GM19324 (cell line): ENCODE measurements around the gene GON7.
"Not testable (repeated sequence)": the region's sequence is repeated elsewhere in the genome, so short reads cannot be mapped to it uniquely, and the experiment has no call there.

Source experiments
- ATAC-seq: cut with Tn5 transposase; IDR thresholded peaks from one replicate; pipeline ENCODE4 v1.9.1; 2021; ENCODE audit warnings: mild to moderate bottlenecking, moderate library complexity; ENCODE audit not compliant: unreplicated experiment, low FRiP score

GON7 gene

GRCh38 chr14:93201155-93201704, 5.6 kb downstream of the GON7 start:
- ATAC-seq = no peak

- no peak for ATAC-seq
These were observed 6.3 kb downstream of the GON7 start for GRCh38 chr14:93200553-93200952.

- no peak for ATAC-seq
These were observed 7.8 kb downstream of the GON7 start for GRCh38 chr14:93199031-93199430.

DNA sequence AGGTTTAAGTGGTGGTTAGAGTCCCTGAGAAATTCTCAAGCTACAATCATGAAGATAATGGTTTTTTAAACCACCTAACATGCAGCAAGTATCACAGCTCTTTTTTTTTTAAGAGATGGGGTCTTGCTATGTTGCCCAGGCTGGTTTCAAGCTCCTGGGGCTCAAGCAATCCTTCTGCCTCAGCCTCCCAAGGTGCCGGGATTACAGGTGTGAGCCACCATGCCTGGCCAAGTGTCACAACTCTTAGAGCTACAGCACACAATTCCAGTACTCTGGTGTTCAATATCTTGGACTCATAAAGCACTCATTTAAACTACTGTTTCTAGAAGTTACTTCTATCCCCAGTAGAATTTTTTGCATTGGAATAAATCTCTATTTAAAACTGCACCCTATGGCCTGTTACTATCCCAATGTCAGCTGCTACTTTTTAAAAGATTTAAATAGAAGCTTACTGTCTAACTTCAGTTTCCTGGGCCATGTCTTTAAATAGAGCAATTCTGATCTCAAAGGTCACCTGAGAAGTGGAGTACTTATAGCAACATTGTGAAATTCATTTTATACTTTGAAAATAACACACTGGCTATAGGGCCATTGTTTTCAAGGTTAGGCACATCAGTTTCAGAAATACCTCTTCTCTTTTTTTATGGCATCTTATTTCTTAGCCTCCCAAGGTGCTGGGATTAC, 11.4 kb downstream of the GON7 start:
- no peak for ATAC-seq

DNA sequence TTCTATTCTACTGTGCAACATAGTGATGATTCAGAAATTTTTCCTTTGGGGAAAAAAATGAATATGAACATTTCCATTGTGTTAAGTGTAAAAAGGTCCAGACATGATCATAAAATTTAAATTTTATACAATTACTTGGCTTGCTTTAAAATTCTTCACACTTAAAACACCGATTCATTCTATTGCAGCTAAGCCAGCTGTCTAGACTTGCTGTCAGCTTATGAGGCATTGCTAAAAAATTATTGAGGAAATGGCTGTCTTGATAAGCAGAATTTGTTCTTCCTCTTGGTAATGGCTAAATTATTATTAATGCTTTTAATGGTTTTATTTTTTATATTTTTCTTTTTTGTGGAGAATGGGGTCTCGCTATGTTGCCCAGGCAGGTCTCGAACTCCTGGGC, 19.9 kb downstream of the GON7 start:
- ATAC-seq = no peak

DNA sequence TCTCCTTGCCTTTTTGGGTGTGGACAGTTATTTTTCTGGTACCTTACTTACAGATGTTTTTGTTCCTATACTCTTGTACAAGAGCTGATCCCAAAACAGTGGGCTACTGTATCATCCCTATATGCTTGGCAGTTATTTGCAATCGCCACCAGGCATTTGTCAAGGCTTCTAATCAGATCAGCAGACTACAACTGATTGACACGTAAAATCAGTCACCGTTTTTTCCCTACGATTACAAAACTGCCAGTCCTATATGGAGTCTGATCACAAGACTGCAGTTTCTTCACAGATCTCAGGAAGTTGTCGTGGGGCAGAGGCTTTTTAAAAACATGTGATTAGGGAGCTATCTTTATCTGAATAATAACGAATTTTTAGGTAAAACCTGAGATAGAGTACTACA, 20.4 kb downstream of the GON7 start:
- ATAC-seq = no peak

DNA sequence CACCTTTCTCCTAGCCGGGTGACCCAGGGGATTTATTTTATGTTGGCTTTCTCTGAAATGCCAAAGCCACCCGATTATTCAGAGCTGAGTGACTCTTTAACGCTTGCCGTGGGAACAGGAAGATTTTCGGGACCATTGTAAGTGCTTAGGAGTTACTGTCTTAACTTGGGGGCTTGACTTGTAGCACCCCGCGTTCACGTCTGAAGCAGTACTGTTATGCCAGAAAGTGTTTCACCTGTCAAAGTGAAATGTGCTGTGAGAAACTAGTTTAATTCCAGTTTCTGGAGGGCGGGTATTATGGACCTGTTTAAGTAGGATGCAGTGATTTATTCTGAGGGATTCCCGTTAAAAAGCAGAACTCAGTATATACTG, 21.5 kb downstream of the GON7 start:
- no peak for ATAC-seq

- ATAC-seq = peak; percentile 90
These were observed 22.2 kb downstream of the GON7 start, which contains the start of the genes LYSET and MOAP1 for GRCh38 chr14:93184391-93185348. LYSET (plus strand) TSS chr14:93185317; CDS start chr14:93185406, 89 bp downstream. MOAP1 (minus strand) TSS chr14:93184897; CDS start chr14:93184242, 655 bp downstream.

DNA sequence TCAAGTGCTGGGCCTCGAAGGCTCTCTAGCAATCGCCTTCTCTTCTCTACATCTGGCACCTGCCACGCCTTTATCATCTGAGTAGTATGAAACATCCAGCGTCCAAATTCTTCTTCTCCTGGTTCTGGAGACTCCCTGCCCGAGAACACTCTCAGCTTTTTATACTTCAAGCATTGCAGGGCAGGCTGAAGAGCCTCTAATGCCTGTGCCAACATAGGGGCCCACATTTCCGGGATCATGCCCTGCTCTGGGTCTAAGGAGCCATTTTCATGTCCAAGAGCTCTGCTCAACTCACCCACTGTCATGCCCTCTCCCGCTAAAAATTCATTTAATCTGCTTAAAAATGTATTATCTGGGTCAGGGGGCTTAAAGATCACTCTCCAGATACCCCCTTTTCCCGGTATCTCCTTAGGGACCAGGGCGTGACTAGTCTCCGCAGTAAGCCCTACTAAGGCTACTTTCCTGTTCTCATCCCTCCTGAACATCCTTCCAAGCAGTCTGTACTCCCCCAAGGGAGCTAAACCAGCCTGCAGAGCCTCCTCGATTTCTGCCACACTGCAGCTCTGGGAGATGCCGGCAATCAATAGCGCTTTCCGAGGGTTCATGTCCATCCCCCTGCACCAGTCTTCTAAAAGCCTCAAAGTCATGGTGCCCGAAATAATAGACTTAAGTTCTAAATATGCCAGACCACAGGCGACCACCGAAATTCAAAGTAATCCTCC, 23.1 kb downstream of the GON7 start:
- no peak for ATAC-seq

GRCh38 chr14:93175492-93175891, 31.4 kb downstream of the GON7 start:
- ATAC-seq = no peak

GRCh38 chr14:93174731-93175130, 32.1 kb downstream of the GON7 start:
- ATAC-seq = not testable (repeated sequence)

GRCh38 chr14:93173943-93174395, 32.9 kb downstream of the GON7 start:
- no peak for ATAC-seq

GRCh38 chr14:93171376-93171775, 35.5 kb downstream of the GON7 start:
- ATAC-seq = no peak

GRCh38 chr14:93170141-93170540, 36.7 kb downstream of the GON7 start:
- not testable (repeated sequence) for ATAC-seq

GRCh38 chr14:93169619-93170018, 37.2 kb downstream of the GON7 start:
- not testable (repeated sequence) for ATAC-seq

DNA sequence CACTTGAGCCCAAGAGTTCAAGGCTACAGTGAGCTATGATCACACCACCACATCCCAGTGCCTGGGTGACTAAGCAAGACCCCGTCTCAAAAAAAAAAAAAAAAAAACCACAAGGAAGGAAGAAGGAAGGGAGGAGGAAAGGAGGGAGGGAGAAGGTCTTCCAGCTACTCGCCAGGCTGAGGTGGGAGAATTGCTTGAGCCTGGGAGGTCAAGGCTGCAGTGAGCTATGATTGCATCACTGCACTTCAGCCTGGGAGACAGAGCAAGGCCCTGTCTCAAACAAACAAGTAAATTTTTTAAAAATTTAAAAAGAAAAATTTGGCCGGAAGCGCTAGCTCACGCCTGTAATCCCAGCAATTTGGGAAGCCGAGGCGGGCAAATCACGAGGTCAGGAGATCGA, 38.3 kb downstream of the GON7 start:
- not testable (repeated sequence) for ATAC-seq

DNA sequence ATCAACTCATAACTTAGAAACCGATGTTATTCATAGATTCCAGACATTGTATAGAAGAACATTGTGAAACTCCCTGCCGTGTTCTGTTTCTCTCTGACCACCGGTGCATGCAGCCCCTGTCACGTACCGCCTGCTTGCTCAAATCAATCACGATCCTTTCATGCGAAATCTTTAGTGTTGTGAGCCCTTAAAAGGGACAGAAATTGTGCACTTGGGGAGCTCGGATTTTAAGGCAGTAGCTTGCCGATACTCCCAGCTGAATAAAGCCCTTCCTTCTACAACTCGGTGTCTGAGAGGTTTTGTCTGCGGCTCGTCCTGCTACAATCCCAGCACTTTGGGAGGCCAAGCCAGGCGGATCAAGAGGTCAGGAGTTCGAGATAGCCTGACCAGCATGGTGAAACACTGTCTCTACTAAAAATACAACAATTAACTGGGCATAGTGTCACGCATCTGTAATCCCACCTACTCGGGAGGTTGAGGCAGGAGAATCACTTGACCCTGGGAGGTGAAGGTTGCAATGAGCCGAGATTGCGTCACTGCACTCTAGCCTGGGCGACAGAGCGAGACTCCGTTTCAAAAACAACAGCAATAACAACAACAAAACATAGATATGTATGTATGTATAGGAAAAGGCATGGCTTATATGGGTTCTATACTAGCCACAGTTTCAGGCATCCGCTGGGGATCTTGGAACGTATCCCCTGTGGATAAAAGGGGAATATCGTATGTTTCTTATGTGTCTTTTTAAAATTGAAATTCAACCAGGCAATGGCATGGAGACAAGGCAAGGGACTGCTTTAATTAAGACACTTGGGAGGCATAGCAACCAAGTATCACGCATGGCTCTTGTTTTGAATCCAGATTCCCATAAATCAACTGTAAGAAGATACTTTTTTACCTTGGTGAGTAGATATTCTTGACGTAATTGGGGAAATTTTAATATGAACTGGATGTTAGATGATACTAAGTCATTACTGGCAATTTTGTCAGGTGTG, 41.3 kb downstream of the GON7 start:
- ATAC-seq = not testable (repeated sequence)

DNA sequence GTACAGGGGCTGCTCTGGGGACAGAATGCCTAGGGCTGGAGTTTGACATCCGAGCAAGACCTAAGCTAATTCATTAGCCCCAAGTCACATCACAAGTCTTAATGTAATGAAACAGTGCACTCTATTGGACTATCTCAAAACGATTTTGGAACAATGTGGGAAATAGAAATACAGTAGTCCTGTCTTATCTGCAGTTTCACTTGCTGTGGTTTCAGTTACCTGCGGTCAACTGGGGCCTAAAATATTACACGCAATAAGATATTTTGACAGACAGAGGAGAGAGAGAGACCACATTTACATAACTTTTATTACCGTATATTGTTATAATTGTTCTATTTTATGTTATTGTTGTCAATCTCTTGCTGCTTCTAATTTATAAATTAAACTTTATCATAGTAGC, 43.3 kb downstream of the GON7 start:
- ATAC-seq = no peak

DNA sequence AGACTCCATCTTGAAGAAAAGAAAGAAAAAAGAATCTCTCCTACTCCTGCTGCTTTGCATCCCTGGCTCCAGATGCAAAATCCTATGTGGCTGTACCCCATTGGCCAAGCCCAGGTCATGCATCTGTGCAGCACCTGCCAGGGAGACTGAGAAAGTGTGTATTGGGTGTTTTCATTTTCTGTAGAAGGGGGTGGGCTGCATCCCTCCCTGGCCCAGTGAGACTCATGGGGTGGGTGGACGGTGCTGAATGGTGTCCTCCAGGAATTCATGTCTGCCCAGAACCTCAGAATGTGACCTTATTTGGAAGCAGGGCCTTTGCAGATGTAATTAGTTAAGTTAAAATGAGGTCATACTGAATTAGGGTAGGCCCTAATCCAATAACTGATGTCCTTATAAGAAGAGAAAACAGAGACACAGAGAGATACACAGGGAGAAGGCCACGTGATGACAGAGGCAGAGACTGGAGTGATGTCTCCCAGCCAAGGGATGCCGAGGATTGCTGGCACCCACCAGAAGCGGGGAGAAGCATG, 45.4 kb downstream of the GON7 start:
- no peak for ATAC-seq
